NCI-H128 (cell line): Measurements from ENCODE around the gene HOXB3.

ENCODE experiments used
- DNase-seq: peaks from one replicate; lab custom pipeline; 2025; ENCODE audit not compliant: unreplicated experiment; lab: John Stamatoyannopoulos, UW

Gene HOXB3

GRCh38 chr17:48571024-48571818 lies 18.8 kb downstream of the HOXB3 start:
- no peak for DNase-seq

- DNase-seq, result no peak
Measured at GRCh38 chr17:48570325-48571023, 19.6 kb downstream of the HOXB3 start.

GRCh38 chr17:48569674-48570324 lies 20.2 kb downstream of the HOXB3 start:
- DNase-seq, result no peak

GRCh38 chr17:48569240-48569582 lies 20.8 kb downstream of the HOXB3 start:
- DNase-seq, result no peak

GRCh38 chr17:48568499-48569239 lies 21.4 kb downstream of the HOXB3 start:
- DNase-seq, result no peak

GRCh38 chr17:48567646-48568354 lies 22.2 kb downstream of the HOXB3 start:
- DNase-seq, result no peak

GRCh38 chr17:48567209-48567608 lies 22.8 kb downstream of the HOXB3 start:
- DNase-seq, result no peak

GRCh38 chr17:48566717-48567116 lies 23.3 kb downstream of the HOXB3 start:
- no peak for DNase-seq

GRCh38 chr17:48565925-48566710 lies 23.9 kb downstream of the HOXB3 start:
- no peak for DNase-seq

GRCh38 chr17:48565022-48565554 lies 25.0 kb downstream of the HOXB3 start:
- no peak for DNase-seq

GRCh38 chr17:48564188-48565021 lies 25.6 kb downstream of the HOXB3 start:
- no peak for DNase-seq

GRCh38 chr17:48563867-48564187 lies 26.2 kb downstream of the HOXB3 start:
- no peak for DNase-seq

GRCh38 chr17:48563385-48563838 lies 26.6 kb downstream of the HOXB3 start:
- no peak for DNase-seq

- no peak for DNase-seq
Measured at GRCh38 chr17:48562934-48563333, 27.1 kb downstream of the HOXB3 start.

GRCh38 chr17:48561884-48562810 lies 27.9 kb downstream of the HOXB3 start:
- DNase-seq, result no peak

- no peak for DNase-seq
Measured at GRCh38 chr17:48559840-48560817, 29.9 kb downstream of the HOXB3 start.
